GM18870 (cell line): ENCODE results near the gene ECD.
"Not testable (repeated sequence)": the region's sequence is repeated elsewhere in the genome, so short reads cannot be mapped to it uniquely, and the experiment has no call there.

Experiments
- ATAC-seq: cut with Tn5 transposase; IDR thresholded peaks from one replicate; pipeline ENCODE4 v1.9.1; 2021; ENCODE audit warnings: moderate library complexity; ENCODE audit not compliant: unreplicated experiment

The ECD gene

GRCh38 chr10:73161079-73161478 lies 6.7 kb downstream of the ECD start:
- no peak for ATAC-seq

DNA sequence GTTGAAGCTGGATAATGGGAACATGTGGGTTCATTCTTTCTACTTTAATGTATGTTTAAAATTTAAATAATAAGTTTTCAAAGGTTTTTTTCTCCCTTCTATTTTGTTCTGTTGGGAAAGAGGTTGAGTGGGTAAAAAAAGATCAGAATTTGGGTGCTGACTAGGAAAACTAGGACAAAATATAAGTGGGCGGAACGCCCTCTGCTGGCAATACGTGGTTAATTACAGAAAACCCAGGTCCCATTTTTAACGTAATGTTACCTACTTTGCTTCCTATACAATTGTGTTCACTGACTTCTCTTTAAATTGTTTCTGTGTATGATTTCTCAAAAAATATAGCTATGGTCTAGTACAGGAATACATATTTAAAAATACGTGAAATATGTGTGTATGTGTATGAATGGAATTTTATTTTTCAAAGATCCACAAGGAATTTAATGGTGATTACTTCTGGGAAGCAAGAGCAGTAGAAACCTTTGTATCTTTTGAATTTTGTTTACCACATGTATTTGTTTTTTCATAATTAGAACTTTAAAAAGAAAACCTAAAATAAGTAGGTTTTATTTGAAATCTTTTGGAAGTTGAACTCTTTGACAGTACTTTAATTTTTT lies 8.7 kb downstream of the ECD start:
- no peak for ATAC-seq

DNA sequence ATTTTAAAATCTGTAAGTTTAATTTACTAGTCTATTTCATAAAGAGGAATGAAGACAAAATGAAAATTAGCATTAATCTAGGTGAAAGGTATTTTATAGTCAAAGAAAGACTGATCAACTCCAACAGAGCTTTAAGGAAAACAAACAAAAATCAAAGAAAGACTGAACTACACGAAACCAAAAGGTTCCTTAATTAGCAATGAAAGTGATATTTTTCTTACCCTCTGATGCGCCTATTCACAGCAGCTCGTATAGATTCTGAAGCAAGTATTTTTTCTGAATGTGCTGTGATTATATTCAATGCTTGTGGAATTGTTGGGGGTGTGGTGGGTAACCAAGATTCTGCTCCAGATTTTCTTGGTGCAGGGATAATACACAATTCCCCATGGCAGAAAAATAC lies 11.8 kb downstream of the ECD start:
- ATAC-seq: no peak

- no peak for ATAC-seq
Measured at GRCh38 chr10:73152009-73152408, 15.8 kb downstream of the ECD start.

DNA sequence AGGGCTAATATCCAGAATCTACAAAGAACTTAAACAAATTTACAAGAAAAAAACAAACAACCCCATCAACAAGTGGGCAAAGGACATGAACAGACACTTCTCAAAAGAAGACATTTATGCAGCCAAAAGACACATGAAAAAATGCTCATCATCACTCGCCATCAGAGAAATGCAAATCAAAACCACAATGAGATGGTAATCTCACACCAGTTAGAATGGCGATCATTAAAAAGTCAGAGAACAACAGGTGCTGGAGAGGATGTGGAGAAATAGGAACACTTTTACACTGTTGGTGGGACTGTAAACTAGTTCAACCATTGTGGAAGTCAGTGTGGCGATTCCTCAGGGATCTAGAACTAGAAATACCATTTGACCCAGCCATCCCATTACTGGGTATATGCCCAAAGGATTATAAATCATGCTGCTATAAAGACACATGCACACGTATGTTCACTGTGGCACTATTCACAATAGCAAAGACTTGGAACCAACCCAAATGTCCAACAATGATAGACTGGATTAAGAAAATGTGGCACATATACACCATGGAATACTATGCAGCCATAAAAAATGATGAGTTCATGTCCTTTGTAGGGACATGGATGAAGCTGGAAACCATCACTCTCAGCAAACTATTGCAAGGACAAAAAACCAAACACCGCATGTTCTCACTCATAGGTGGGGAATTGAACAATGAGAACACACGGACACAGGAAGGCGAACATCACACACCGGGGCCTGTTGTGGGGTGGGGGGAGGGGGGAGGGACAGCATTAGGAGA lies 17.0 kb downstream of the ECD start:
- ATAC-seq: not testable (repeated sequence)

- ATAC-seq: no peak
Measured at GRCh38 chr10:73141603-73142002, 26.2 kb downstream of the ECD start.

GRCh38 chr10:73139251-73139650 lies 28.6 kb downstream of the ECD start:
- ATAC-seq: no peak

- no peak for ATAC-seq
Measured at GRCh38 chr10:73136627-73137026, 31.2 kb downstream of the ECD start.

DNA sequence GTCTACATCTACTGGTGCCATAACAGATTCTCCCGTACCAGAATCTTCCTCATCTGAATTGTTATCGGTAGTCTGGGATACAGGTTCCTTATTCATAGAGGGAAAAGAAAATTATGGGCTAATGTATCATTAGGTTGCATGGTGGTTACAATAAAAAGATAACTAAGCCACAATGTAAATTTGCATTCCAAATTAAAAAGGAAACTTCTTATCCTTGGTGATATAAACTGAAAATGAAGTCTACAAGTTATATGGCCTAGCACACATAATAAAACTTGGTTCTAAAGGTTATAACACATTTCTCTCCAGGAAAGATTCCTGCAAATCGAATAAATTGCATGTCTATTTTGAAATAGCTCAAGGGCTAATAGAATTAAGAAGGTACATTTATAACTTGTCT lies 33.1 kb downstream of the ECD start:
- ATAC-seq: no peak

DNA sequence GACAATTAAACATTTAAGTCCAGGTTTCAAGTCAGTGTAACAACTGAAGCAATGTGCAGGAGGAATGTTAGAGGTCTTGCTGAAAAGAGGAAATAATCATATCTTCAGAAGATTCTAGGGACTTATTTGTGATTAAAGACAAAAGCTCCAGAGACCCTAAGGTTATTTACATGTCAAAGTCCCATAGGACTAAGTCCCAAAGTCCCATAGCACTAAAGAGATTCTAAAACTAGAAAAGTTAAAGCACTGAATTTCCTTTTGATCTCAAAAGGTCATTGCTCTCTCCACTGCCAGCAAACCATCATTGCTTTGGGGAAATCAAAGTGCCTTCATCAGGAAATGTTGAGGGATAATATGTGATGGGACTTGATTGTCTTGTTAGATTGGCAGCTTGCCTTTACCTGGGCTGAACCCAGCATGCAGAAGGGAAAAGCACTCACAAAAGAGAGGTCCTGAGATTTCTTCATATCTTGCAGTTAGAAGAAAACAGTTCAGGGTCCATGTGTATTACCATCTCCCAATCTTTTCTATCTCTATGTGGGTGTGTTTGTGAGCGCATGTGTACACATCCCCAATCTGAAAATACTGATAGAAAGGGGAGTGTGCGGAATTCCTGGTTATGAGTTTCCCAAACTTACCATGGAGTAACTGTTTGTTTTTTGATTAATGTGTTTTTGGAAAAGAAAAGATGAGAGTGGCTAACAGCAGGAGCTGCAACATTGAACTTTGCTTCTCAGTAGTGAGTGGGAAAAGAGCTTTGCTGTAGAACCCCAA lies 35.7 kb downstream of the ECD start:
- ATAC-seq: no peak

GRCh38 chr10:73131301-73131700 lies 36.5 kb downstream of the ECD start:
- ATAC-seq: no peak

DNA sequence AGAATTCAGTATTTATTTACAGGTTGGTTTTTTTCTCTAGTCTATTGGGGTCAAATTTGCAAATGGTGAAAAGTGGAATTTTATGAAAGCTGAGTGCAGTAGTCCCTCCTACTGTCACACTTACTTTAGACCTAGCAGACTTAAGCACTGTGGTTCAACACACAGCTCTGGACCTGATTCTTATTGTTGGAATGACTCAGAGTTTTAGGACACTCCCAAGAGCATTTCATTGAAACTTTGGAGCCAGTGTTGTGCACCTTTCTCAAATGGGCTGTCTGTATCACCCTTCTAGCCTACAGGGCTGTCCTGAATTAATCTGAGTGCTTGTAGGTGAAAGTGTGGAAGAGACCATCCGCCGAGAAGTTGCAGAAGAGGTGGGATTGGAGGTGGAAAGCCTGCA lies 41.5 kb downstream of the ECD start:
- ATAC-seq: no peak

DNA sequence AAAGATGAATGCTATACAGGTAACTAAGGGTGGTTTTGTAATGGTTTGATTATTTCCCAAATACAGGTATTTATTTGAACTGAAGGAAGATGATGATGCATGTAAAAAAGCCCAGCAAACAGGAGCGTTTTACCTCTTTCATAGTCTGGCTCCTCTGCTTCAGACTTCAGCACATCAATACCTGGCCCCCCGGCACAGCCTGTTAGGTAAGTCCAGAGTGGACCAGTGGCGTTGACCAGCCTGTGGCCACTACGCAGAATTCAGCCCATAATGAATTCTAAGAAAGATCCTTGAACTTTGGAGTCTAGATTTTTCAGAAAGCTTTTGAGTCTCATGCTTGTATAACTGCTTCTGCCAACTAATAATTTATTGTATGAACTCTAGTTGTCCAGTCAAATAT lies 47.9 kb downstream of the ECD start:
- ATAC-seq: no peak

GRCh38 chr10:73119457-73119856 lies 48.4 kb downstream of the ECD start:
- no peak for ATAC-seq

DNA sequence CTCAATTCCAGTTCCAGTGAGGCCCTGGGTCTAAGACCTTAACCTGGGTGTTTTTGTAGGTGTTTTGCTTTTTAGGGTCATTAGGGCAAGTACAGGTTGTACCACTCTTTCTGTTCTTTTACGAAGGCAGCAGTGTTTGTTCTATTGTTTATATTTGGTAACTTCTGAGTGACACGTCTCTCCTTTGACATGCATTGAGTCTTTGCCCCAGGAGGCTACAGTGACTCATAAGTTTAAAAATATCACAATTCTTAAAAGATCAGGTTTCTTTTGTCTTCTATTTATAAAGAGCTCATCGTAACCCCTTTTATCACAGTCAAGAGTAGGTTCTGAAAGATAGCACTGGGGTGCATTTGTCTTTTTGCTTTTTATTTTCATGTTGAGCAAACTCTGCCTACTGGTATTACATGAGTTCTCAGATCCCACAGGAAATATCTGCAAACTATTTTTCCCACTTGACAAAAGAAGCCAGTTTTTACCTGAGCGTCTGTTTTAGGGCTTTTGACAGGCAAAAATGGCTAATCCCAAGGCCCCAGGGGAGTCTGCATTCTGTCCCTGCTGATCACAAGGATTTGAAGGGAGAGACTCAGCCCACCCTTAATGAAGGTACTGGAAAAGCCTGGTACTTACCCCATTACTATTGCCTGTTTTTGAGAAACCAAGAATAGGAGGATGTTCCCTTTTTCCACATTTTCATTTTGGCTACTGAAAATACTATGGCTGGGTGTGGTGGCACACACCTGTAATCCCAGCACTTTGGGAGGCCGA lies 49.6 kb downstream of the ECD start:
- ATAC-seq: peak; percentile 56

DNA sequence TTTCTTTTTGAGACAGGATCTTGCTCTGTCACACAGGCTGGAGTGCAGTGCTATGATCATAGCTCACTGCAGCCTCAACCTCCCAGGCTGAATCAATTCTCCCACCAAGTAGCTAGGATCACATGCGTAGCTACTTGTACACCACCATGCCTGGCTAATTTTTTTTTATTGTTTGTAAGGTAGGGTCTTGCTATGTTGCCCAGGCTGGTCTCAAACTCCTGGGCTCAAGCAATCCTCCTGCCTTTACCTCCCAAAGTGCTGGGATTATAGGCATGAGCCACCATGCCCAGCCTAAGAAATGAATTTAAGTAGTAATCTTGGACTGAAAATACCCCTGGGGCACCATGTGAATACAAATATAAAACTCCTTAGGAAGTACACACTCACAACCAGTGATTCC lies 51.8 kb downstream of the ECD start:
- no peak for ATAC-seq

GRCh38 chr10:73113551-73113950 lies 54.3 kb downstream of the ECD start:
- no peak for ATAC-seq

- not testable (repeated sequence) for ATAC-seq
Measured at GRCh38 chr10:73112032-73112431, 55.8 kb downstream of the ECD start.

GRCh38 chr10:73110345-73110849 lies 57.4 kb downstream of the ECD start, which contains the start of gene NUDT13:
NUDT13 (plus strand) TSS chr10:73110455; CDS start chr10:73114366, 3,911 bp downstream.
- ATAC-seq: no peak

GRCh38 chr10:73109248-73109652 lies 58.6 kb downstream of the ECD start:
- ATAC-seq: not testable (repeated sequence)

GRCh38 chr10:73106301-73106700 lies 61.5 kb downstream of the ECD start:
- no peak for ATAC-seq
